PC-3 (cell line): ENCODE measurements around the gene OPALIN. TPM values are rescaled to one million over a fixed set of nuclear protein-coding genes. Genes with fewer than 3 reads are reported as not detected.

Experiments
- ATAC-seq: fragments of 200-7000 bp; cut with Tn5 transposase; 2 replicates; pipeline ENCODE4 v1.9.1; 2020; ENCODE audit warnings: mild to moderate bottlenecking, moderate library complexity
- BruUV-seq: library from RNA; stranded (reverse); fragments of 400-500 nt; replicated peaks from 2 replicates; lab custom pipeline; 2021; lab: Mats Ljungman, UMichigan
- CTCF ChIA-PET: fragments of 300-600 bp; sonication (Branson Sonifier 250); formaldehyde crosslinking; loops from one replicate; lab custom pipeline; 2022; ENCODE audit warnings: antibody characterized with exemption; lab: Charles Lee
- POLR2A ChIA-PET: fragments of 300-600 bp; sonication (Branson Sonifier 250); formaldehyde crosslinking; loops from one replicate; lab custom pipeline; 2022; ENCODE audit warnings: antibody characterized with exemption; ENCODE audit not compliant: unreplicated experiment; lab: Charles Lee
- DNase-seq: peaks from one replicate; pipeline ENCODE4 v3.0.0-alpha.2; 2015
- H2AFZ ChIP-seq: fragments of 300-600 bp; sonication (generic); 2 replicates; pipeline ENCODE4 v1.6.0; 2016; ENCODE audit warnings: antibody characterized with exemption, low read length
- H3F3A ChIP-seq: fragments of 300-600 bp; sonication (generic); one replicate; pipeline ENCODE4 v1.6.0; 2017; ENCODE audit warnings: antibody characterized with exemption, low read length, control low read depth, mild to moderate bottlenecking; ENCODE audit not compliant: unreplicated experiment
- H3K27ac ChIP-seq: fragments of 300-600 bp; sonication (generic); 2 replicates; pipeline ENCODE4 v1.5.1; 2016; ENCODE audit warnings: mild to moderate bottlenecking, low read length
- H3K27me3 ChIP-seq: fragments of 300-600 bp; sonication (generic); 2 replicates; pipeline ENCODE4 v1.6.1; 2016; ENCODE audit warnings: low read length, mixed read lengths
- H3K36me3 ChIP-seq: fragments of 300-600 bp; sonication (generic); 2 replicates; pipeline ENCODE4 v1.6.1; 2016; ENCODE audit warnings: low read depth, mixed run types, low read length, mixed read lengths
- H3K4me1 ChIP-seq: fragments of 300-600 bp; sonication (generic); 2 replicates; pipeline ENCODE4 v1.5.1; 2016; ENCODE audit warnings: low read length; ENCODE audit not compliant: insufficient read depth
- H3K4me2 ChIP-seq: fragments of 300-600 bp; sonication (generic); 2 replicates; pipeline ENCODE4 v1.6.0; 2016; ENCODE audit warnings: low read length
- H3K4me3 ChIP-seq: fragments of 300-600 bp; sonication (generic); 2 replicates; pipeline ENCODE4 v1.5.1; 2016; ENCODE audit warnings: mild to moderate bottlenecking, low read length, mixed read lengths
- H3K79me2 ChIP-seq: fragments of 300-600 bp; sonication (generic); 2 replicates; pipeline ENCODE4 v1.6.1; 2017; ENCODE audit warnings: low read length, mixed read lengths
- H3K9ac ChIP-seq: fragments of 300-600 bp; sonication (generic); 2 replicates; pipeline ENCODE4 v1.6.0; 2016; ENCODE audit warnings: mild to moderate bottlenecking, low read length
- H3K9me2 ChIP-seq: fragments of 300-600 bp; sonication (generic); replicated peaks from 2 replicates; pipeline ENCODE4 v1.6.1; 2016; ENCODE audit warnings: mixed run types, low read length, mixed read lengths
- H3K9me3 ChIP-seq: fragments of 300-600 bp; sonication (generic); 2 replicates; pipeline ENCODE4 v1.6.1; 2016; ENCODE audit warnings: low read length, mixed read lengths
- H4K20me1 ChIP-seq: fragments of 300-600 bp; sonication (generic); 2 replicates; pipeline ENCODE4 v1.6.1; 2016; ENCODE audit warnings: low read length, mixed read lengths
- EZH2 ChIP-seq: fragments of 300-600 bp; sonication (generic); IDR thresholded peaks from one replicate; pipeline ENCODE4 v1.6.1; 2017; ENCODE audit warnings: antibody characterized with exemption, mild to moderate bottlenecking, low read length; ENCODE audit not compliant: unreplicated experiment
- EZH2phosphoT487 ChIP-seq: fragments of 300-600 bp; sonication (generic); IDR thresholded peaks from 2 replicates; pipeline ENCODE4 v1.6.1; 2018; ENCODE audit warnings: mild to moderate bottlenecking, antibody characterized with exemption, low read length, borderline replicate concordance
- intact Hi-C: fragments of 100-400 bp; cut with micrococcal nuclease; formaldehyde crosslinking; loops from 2 replicates; pipeline ENCODE4 v1.9.0; 2023
- total RNA-seq: library from RNA; depleted of rRNA; stranded (reverse); fragments of >200 nt; gene quantifications from 2 replicates; pipeline ENCODE4 v1.2.3, GENCODE V29; 2014
- TF ChIP-seq, protein P1 (sequence below): fragments of 300-600 bp; sonication (generic); conservative IDR thresholded peaks from 2 replicates; pipeline ENCODE4 v1.5.1; 2017; ENCODE audit warnings: antibody characterized with exemption, low read depth, mild to moderate bottlenecking, low read length

The OPALIN gene
- total RNA-seq, 1 experiment from 2014 or later: not detected

DNA sequence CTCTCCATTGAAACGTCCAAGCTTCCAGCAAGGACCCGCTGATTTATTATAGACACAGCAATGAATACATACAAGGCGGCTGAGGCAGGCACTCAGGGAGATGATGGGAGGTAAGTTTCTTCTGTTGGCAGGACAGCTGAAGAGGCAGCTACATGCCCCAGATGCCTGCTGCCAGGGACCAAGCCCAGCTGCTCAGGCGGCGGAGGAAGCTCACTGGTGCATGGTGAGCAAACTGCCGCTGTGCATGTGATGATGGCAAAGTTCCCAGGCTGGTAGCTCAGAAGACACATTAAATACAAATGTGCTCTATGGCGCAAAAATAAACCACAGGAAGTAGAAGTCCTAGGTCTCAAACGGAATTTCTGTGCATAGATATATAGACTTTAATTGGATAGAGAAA, 52.3 kb downstream of the OPALIN start:
- Histone ChIP-seq H3K36me3 (no peaks in the 10 kb centered on the region), H3K4me1 (no peaks in the 10 kb centered on the region), H3K9ac (no peak overlapping the region), H4K20me1 (no peaks in the 10 kb centered on the region), H3K4me2 (no peak overlapping the region), H3K27ac (no peak overlapping the region), H3K9me2 (no peaks in the 10 kb centered on the region), H3F3A (no peaks in the 10 kb centered on the region), H3K4me3 (no peak overlapping the region), H2AFZ (no peak overlapping the region), H3K9me3 (no peaks in the 10 kb centered on the region), H3K27me3 (peaks cover 69% of the 10 kb centered on the region), H3K79me2 (no peaks in the 10 kb centered on the region)
- ChIA-PET CTCF (no interaction called here), POLR2A (no interaction called here)
- DNase-seq (no peak), ATAC-seq (no peak)
- intact Hi-C loops: no loop called here
- TF ChIP-seq EZH2phosphoT487: no peak
- TF ChIP-seq EZH2: no peak
- TF ChIP-seq, protein P1, sequence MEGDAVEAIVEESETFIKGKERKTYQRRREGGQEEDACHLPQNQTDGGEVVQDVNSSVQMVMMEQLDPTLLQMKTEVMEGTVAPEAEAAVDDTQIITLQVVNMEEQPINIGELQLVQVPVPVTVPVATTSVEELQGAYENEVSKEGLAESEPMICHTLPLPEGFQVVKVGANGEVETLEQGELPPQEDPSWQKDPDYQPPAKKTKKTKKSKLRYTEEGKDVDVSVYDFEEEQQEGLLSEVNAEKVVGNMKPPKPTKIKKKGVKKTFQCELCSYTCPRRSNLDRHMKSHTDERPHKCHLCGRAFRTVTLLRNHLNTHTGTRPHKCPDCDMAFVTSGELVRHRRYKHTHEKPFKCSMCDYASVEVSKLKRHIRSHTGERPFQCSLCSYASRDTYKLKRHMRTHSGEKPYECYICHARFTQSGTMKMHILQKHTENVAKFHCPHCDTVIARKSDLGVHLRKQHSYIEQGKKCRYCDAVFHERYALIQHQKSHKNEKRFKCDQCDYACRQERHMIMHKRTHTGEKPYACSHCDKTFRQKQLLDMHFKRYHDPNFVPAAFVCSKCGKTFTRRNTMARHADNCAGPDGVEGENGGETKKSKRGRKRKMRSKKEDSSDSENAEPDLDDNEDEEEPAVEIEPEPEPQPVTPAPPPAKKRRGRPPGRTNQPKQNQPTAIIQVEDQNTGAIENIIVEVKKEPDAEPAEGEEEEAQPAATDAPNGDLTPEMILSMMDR: no peak
- no TSS peak for BruUV-seq

DNA sequence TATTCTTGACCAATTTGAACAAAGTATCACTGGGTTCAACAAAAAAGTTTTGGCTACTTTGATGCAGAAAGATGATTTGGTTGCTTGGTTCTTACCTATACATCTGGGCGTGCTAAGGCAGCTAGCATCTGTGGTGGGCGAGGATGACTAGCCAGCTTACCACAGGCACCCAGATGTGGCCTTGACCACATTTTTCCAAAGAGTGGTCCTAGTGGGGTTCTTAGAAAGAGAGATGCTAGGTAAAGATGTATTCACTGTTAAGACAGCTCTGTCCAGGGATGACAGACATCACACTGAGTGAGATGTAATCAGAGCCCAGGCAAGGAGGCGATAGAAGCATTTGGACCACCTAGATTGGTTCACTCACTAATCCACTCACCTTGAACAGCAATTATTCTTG, 53.8 kb downstream of the OPALIN start:
- CTCF ChIA-PET: no interaction called here

GRCh38 chr10:96304230-96304629, 54.6 kb downstream of the OPALIN start, which contains the start of gene DNTT:
DNTT (plus strand) TSS chr10:96304434; CDS start chr10:96304498, 64 bp downstream.
- Histone ChIP-seq H3K4me2 (no peak within 1 kb of the TSS), H4K20me1 (no peaks in the 10 kb centered on the region), H3K9ac (no peak within 1 kb of the TSS), H3K9me2 (no peaks in the 10 kb centered on the region), H3K4me3 (no peak within 1 kb of the TSS), H3K36me3 (no peaks in the 10 kb centered on the region), H3K9me3 (no peaks in the 10 kb centered on the region), H3K4me1 (no peaks in the 10 kb centered on the region), H2AFZ (no peak within 1 kb of the TSS), H3K27me3 (peaks cover 84% of the 10 kb centered on the region), H3K27ac (no peak within 1 kb of the TSS), H3K79me2 (no peaks in the 10 kb centered on the region), H3F3A (no peaks in the 10 kb centered on the region)
- DNase-seq (no peak), ATAC-seq (no peak)
- no TSS peak for BruUV-seq
- ChIA-PET POLR2A (no interaction called here), CTCF (no interaction called here)
- TF ChIP-seq, protein P1: no peak
- TF ChIP-seq EZH2: no peak
- no peak for TF ChIP-seq EZH2phosphoT487
- intact Hi-C loops: no loop called here

More for the DNA sequence above, 53.8 kb downstream of the OPALIN start:
- H3K4me2 ChIP-seq: no peak overlapping the region
- no peak overlapping the region for H3K9ac ChIP-seq
- H3K4me3 ChIP-seq: no peak overlapping the region
- TF ChIP-seq EZH2 (no peak), EZH2phosphoT487 (no peak)
- TF ChIP-seq, protein P1: no peak
- H3K27me3 ChIP-seq: peaks cover 82% of the 10 kb centered on the region
- H3K36me3 ChIP-seq: no peaks in the 10 kb centered on the region
- no peak overlapping the region for H3K27ac ChIP-seq
- no peaks in the 10 kb centered on the region for H3K9me3 ChIP-seq
- BruUV-seq: no TSS peak
- H3K9me2 ChIP-seq: no peaks in the 10 kb centered on the region
- DNase-seq (no peak), ATAC-seq (no peak)
- no peaks in the 10 kb centered on the region for H3K79me2 ChIP-seq
- intact Hi-C loops: no loop called here
- no peaks in the 10 kb centered on the region for H4K20me1 ChIP-seq
- H3F3A ChIP-seq: no peaks in the 10 kb centered on the region
- POLR2A ChIA-PET: no interaction called here
- no peaks in the 10 kb centered on the region for H3K4me1 ChIP-seq
- no peak overlapping the region for H2AFZ ChIP-seq
